Measurements from ENCODE around the gene GATA6.

Gene GATA6

DNA sequence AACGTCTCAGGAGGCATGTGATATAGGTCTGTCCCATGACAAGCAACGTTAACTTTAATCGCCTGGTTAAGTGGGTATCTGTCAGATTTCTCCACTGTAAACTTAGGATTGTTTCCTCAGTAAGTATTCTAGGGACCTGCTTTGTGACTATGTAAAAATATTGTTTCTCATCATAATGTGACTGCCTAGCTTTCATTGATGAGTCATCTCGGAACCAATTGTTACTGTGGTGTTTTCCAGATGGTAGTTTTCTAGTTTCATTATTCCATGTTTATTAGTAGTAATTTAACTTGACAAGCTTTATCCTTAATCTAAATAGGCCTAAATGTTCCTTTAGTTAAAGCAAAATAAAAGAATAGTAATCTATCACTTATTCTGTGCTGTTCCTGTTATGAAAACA, 28.2 kb upstream of the GATA6 start:
- Histone ChIP-seq H3K27me3 (ENCODE audit: insufficient read depth, low read length, poor library complexity) (peaks cover 2% of the 10 kb centered on the region), H2AFZ (ENCODE audit: low read depth, low read length) (no peak overlapping the region), H3K9ac (ENCODE audit: low read depth, low read length) (no peak overlapping the region), H3K9me3 (ENCODE audit: insufficient read depth, low read length, severe bottlenecking) (no peaks in the 10 kb centered on the region), H3K4me2 (ENCODE audit: insufficient read depth, low read length) (no peak overlapping the region), H3K4me3 (ENCODE audit: low read depth in 1 of 2, low read length in 2 of 2) (no peak overlapping the region), H3K36me3 (ENCODE audit: insufficient read depth, low read length) (no peaks in the 10 kb centered on the region), H4K20me1 (ENCODE audit: insufficient read depth, low read length) (no peaks in the 10 kb centered on the region), H3K4me1 (ENCODE audit: insufficient read depth, low read length) (no peaks in the 10 kb centered on the region), H3K27ac (ENCODE audit: low read length) (no peak overlapping the region), H3K79me2 (ENCODE audit: insufficient read depth, low read length) (no peaks in the 10 kb centered on the region)
- TF ChIP-seq EZH2 (IDR thresholded peaks at IDR 0.05; ENCODE audit: borderline replicate concordance, low read depth, low read length, severe bottlenecking): no peak
- TF ChIP-seq, protein P1, sequence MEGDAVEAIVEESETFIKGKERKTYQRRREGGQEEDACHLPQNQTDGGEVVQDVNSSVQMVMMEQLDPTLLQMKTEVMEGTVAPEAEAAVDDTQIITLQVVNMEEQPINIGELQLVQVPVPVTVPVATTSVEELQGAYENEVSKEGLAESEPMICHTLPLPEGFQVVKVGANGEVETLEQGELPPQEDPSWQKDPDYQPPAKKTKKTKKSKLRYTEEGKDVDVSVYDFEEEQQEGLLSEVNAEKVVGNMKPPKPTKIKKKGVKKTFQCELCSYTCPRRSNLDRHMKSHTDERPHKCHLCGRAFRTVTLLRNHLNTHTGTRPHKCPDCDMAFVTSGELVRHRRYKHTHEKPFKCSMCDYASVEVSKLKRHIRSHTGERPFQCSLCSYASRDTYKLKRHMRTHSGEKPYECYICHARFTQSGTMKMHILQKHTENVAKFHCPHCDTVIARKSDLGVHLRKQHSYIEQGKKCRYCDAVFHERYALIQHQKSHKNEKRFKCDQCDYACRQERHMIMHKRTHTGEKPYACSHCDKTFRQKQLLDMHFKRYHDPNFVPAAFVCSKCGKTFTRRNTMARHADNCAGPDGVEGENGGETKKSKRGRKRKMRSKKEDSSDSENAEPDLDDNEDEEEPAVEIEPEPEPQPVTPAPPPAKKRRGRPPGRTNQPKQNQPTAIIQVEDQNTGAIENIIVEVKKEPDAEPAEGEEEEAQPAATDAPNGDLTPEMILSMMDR (IDR thresholded peaks at IDR 0.05; ENCODE audit: borderline replicate concordance, extremely low read depth, low read length, poor library complexity, severe bottlenecking): no peak
- DNase-seq (no peak), ATAC-seq (ENCODE audit: insufficient read depth, low read depth) (no peak)

DNA sequence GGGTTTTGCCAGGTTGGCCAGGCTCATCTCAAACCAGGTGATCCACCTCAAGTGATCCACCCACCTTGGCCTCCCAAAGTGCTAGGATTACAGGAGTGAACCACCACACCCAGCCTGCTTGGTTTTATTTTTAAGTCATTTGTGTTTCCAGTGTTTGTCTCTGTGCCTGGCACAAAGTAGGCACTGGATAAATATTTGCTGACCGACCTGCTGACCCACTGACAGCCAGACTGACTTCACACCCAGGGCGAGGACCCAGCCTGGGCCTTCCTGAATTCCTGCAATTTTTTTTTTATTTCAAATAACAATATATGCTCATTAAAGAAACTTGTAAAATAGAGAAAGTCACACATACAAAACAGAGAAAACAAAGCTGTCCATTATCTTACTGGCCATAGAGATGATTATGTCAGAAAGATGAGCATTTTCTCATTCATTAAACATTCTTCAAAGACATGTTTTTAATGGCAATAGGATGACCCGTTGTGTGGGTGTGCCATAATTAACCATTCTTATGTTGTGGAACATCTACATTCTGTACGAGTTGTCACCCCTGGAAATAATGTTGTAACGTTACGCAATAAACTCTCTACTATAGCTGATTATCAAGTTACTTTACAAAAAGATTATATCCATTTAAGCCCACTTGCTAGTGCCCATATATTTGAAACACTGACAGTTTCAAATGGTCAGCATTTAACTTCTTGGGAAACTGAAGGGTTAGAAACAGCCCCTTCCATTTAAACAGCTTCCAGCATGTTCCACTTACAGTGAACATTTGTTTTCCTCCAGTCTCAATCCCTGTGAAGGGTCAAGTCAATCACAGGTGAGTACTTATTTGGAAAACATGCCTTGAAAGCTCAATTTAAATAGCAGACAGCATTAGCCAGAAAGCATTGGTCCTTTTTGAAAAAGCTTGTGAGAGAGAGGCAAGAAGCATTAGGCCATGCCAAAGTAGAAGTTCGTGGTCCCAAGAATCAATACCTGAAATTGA, 25.7 kb upstream of the GATA6 start:
- no peak overlapping the region for H3K4me3 ChIP-seq (ENCODE audit: low read depth in 1 of 2, low read length in 2 of 2)
- H4K20me1 ChIP-seq (ENCODE audit: insufficient read depth, low read length): no peaks in the 10 kb centered on the region
- H3K27ac ChIP-seq (ENCODE audit: low read length): no peak overlapping the region
- H3K4me1 ChIP-seq (ENCODE audit: insufficient read depth, low read length): no peaks in the 10 kb centered on the region
- ATAC-seq (ENCODE audit: insufficient read depth, low read depth): no peak
- H3K9ac ChIP-seq (ENCODE audit: low read depth, low read length): no peak overlapping the region
- H3K9me3 ChIP-seq (ENCODE audit: insufficient read depth, low read length, severe bottlenecking): no peaks in the 10 kb centered on the region
- H3K4me2 ChIP-seq (ENCODE audit: insufficient read depth, low read length): no peak overlapping the region
- no peaks in the 10 kb centered on the region for H3K79me2 ChIP-seq (ENCODE audit: insufficient read depth, low read length)
- H2AFZ ChIP-seq (ENCODE audit: low read depth, low read length): no peak overlapping the region
- TF ChIP-seq EZH2 (IDR thresholded peaks at IDR 0.05; ENCODE audit: borderline replicate concordance, low read depth, low read length, severe bottlenecking): no peak
- TF ChIP-seq, protein P1 (IDR thresholded peaks at IDR 0.05; ENCODE audit: borderline replicate concordance, extremely low read depth, low read length, poor library complexity, severe bottlenecking): no peak
- DNase-seq: no peak
- peaks cover 7% of the 10 kb centered on the region for H3K27me3 ChIP-seq (ENCODE audit: insufficient read depth, low read length, poor library complexity)
- H3K36me3 ChIP-seq (ENCODE audit: insufficient read depth, low read length): no peaks in the 10 kb centered on the region

DNA sequence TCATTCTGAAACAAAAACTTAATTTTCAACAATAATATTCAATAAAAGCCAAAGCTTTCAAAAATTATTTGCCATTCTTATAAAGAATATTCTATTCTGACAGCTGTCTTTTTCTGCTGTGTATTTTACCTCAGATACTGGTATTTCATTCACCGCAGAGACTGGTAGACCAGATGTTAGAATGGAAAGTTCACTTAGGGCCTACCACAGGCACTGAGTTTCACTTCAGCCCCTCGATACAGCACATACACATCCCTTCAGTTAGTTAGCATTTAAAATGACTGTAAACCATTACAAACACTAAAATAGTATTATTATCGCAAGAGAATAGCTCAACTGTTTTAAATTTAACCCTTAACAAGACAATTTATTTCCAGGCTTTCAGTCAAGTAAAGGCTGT, 24.2 kb upstream of the GATA6 start:
- no peak overlapping the region for H3K4me2 ChIP-seq (ENCODE audit: insufficient read depth, low read length)
- no peaks in the 10 kb centered on the region for H3K9me3 ChIP-seq (ENCODE audit: insufficient read depth, low read length, severe bottlenecking)
- H3K4me3 ChIP-seq (ENCODE audit: low read depth in 1 of 2, low read length in 2 of 2): no peak overlapping the region
- H3K27ac ChIP-seq (ENCODE audit: low read length): no peak overlapping the region
- peaks cover 5% of the 10 kb centered on the region for H3K27me3 ChIP-seq (ENCODE audit: insufficient read depth, low read length, poor library complexity)
- no peak overlapping the region for H3K9ac ChIP-seq (ENCODE audit: low read depth, low read length)
- H2AFZ ChIP-seq (ENCODE audit: low read depth, low read length): no peak overlapping the region
- TF ChIP-seq EZH2 (IDR thresholded peaks at IDR 0.05; ENCODE audit: borderline replicate concordance, low read depth, low read length, severe bottlenecking): no peak
- TF ChIP-seq, protein P1 (IDR thresholded peaks at IDR 0.05; ENCODE audit: borderline replicate concordance, extremely low read depth, low read length, poor library complexity, severe bottlenecking): no peak
- H4K20me1 ChIP-seq (ENCODE audit: insufficient read depth, low read length): no peaks in the 10 kb centered on the region
- H3K4me1 ChIP-seq (ENCODE audit: insufficient read depth, low read length): no peaks in the 10 kb centered on the region
- H3K36me3 ChIP-seq (ENCODE audit: insufficient read depth, low read length): no peaks in the 10 kb centered on the region
- DNase-seq (no peak), ATAC-seq (ENCODE audit: insufficient read depth, low read depth) (no peak)
- no peaks in the 10 kb centered on the region for H3K79me2 ChIP-seq (ENCODE audit: insufficient read depth, low read length)
